ENCODE data around the gene LCLAT1.

- TF ChIP-seq CTCF (IDR thresholded peaks at IDR 0.05) = no peak
- no peak for TF ChIP-seq EZH2 (IDR thresholded peaks at IDR 0.05; ENCODE audit: borderline replicate concordance, insufficient read depth, low read depth, low read length, poor library complexity, severe bottlenecking)
Observed at GRCh38 chr2:30656079-30656478, 209.0 kb downstream of the LCLAT1 start.

Measured in B cell (primary cell).